NCI-H2196 treated with DMSO at 0.1 percent for 48 hours (cell line): ENCODE results near the gene RING1.
A peak's percentile ranks its signal among the peaks of the same experiment; 100 is the strongest.

ENCODE experiments used
- DNase-seq: peaks from one replicate; lab custom pipeline; 2025; ENCODE audit not compliant: unreplicated experiment; lab: John Stamatoyannopoulos, UW

The RING1 gene

GRCh38 chr6:33208091-33208967, at the start of gene RING1:
Gene RING1 (plus strand): TSS chr6:33208500. CDS start chr6:33208823, 323 bp downstream.
- peak; percentile 75 for DNase-seq

DNA sequence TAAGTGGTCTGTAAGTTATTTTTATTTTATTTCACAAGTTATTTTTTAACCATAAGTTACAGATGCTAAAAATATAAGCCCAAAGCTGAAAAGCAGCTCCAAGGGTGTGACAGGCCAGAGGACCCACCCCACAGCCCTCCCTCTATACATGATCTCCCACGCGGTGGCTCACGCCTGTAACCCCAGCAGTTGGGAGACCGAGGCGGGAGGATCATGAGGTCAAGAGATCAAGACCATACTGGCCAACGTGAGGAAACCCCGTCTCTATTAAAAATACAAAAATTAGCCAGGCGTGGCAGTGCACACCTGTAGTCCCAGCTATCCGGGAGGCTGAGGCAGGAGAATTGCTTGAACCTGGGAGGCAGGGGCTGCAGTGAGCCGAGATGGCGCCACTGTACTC, 48.2 kb upstream of the RING1 start:
- DNase-seq, result no peak

DNA sequence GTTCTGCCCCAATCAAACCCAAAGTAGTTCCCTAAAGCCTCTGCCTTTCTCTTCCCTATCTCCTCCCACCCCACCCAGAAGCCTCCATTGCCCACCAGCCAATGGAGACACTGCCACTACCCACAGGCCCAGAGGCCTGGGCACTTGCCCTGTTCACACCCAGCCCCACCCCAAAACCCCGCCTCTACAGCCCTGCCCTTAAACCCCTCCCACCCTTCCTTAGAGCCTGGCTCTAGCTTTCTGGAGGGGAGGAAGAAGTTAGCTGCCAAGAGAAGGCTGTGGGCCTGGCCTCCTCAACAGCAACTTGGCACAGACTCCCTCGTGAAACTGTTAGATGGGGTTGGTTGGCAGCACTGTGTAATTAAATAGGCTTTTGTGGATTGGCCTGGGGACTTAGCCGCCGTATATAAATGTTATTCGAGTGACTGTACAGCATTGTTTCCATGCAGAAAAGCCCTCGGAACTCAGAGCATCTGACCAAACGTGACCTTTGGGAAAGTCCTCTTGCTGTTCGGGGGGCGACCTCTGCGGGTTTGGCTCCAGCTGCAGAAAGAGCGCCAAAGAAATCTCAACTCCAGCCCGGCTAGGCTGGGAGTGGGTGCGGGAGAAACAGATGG, 47.5 kb upstream of the RING1 start:
- DNase-seq, result peak; percentile 95

GRCh38 chr6:33161354-33162331, 46.7 kb upstream of the RING1 start:
- peak; percentile 67 for DNase-seq

- DNase-seq, result no peak
Observed at GRCh38 chr6:33163540-33163939, 44.8 kb upstream of the RING1 start.

GRCh38 chr6:33164176-33164575, 44.1 kb upstream of the RING1 start:
- DNase-seq, result no peak

DNA sequence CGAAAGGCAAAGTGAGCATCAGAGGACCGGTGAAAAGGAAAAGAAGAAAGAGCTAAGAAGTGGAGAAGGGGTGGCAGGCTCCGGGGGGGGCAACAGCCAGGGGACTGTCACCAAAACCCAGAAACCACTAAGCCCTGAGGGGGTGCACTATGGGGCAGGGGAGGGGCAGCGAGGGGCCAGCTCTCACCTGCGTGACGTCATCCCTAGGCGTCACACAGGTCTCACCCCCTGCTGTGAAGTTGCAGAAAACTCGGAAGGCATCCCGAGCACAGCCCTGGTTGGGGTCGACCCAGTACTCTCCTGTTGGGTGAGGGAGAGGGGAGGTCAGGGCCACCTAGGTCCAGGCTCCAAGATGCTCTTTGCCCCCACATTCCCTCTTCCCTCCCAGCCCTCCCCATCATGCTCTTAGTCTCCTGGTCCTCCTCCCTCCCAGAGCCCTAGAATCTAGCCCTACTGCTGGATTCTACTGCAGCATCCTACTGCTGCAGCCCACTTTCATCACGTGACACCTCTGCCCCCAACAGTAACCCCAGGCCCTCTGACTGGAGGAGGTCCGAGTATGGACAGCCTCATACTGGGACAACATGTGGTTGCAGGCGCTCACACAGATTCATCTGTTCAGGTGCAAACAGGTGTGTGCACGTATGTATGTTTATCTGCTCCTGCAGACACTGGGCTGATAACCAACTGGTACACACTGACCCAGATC, 43.5 kb upstream of the RING1 start:
- no peak for DNase-seq

DNA sequence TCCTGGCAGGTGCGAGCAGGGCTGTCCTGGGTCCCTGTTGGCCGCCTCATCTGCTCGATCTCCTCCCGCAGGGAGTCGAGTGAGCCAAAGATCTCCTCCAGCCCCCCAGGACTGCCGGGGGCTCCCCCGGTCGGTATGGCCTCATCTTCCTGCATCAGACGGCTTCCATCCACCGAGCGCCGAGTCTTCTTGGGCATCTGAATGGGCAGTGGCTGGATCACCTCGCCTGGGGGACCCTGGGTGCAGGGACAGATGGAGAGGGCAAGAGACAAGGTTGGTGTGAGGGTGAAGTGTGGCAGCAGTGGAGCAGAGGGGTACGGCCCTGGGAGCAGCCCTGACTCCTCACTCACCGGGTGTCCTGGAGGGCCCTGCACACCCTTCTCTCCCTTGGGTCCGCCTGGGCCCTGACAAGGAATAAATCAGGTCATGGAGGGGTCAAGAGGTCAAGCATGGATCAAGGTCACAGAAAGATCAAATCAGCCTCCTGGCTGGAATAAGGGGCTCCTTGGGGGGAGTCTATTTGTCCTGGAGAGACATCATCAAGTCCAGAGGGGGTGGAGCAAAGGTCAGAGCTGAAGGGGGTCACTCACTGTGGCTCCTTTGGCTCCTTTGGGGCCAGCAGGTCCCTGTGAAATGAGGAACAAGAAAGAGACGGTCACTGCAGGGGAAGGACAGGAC, 42.6 kb upstream of the RING1 start:
- DNase-seq, result no peak

DNA sequence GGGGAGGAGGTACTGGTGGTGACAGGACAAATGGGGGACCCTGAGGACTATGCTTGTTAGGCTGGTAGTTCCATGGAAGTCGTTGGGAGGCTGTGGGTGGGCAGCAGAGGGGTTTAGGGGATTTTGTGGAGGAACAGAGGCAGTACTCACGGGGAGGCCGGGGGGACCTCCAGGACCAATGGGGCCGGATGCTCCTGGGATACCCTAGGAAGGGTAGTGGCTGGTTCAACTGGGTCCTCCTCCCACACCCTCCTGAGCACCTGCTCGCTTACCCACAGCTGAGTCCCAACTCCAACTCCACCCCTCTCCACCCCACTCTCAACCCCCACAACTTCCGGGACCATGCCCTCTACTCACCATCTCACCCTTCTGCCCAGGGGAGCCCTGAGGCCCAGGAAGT, 41.9 kb upstream of the RING1 start:
- DNase-seq, result no peak

DNA sequence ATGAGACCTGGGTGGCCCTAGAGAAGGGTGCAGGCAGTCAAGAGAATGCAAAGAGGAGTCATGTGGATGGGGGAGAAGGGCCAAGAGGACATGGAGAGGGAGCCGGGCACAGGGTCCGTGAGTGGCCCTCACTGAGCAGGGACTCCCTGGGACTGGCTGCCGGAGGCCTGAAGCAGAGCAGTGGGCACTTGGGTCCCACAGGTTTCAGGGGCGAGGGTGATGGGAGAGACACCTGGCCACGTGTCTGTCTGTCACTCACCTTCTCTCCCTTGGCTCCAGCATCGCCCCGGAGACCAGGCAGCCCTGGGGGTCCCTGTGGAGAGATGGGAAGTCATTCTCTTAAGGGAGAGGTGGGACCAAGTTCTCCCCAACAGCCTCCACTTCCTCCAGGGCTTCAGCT, 41.5 kb upstream of the RING1 start:
- DNase-seq, result no peak

DNA sequence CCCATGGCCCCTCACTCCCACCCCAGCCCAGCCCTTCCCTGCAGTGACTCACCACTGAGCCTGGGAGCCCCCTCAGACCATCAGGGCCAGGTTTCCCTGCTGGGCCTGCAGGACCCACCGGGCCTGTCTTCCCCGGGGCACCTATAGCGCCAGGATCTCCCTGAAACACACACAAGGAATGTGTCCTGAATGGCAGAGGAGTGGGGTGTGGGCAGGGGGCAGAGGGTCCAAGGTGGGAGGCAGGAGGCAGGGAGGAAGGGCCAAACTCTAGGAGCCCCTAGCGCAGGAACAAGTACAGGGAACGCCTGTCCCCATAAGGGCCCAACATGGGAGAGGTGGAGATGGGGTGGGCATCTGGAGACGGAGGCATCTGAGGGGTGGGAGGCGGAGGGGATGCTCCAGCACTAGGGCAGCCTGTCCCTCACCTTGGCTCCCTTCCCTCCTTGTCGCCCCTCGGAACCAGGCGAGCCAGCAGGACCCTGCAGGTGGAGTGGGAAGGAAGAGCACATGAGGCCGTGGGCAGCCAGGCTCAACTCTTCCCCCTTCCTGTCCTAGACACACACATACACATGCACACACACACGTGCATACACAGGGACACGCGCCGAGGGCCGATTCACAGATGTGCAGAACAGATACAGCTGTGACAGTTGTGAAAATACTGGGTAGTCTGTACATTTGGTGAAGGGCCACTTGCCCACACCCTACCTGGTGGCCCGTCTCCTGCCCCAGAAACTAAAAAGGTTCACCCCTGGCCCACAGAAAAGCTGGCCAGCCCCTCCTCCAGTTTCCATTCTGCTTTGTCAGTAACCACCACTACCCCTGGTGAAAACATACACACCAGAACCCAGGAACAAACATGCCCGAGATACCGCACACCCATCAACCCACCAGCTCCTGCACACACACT, 40.7 kb upstream of the RING1 start:
- DNase-seq, result no peak

GRCh38 chr6:33168284-33168601, 40.1 kb upstream of the RING1 start:
- DNase-seq, result no peak

GRCh38 chr6:33168639-33169038, 39.7 kb upstream of the RING1 start:
- DNase-seq, result no peak

GRCh38 chr6:33169291-33170175, 38.8 kb upstream of the RING1 start:
- DNase-seq, result no peak

DNA sequence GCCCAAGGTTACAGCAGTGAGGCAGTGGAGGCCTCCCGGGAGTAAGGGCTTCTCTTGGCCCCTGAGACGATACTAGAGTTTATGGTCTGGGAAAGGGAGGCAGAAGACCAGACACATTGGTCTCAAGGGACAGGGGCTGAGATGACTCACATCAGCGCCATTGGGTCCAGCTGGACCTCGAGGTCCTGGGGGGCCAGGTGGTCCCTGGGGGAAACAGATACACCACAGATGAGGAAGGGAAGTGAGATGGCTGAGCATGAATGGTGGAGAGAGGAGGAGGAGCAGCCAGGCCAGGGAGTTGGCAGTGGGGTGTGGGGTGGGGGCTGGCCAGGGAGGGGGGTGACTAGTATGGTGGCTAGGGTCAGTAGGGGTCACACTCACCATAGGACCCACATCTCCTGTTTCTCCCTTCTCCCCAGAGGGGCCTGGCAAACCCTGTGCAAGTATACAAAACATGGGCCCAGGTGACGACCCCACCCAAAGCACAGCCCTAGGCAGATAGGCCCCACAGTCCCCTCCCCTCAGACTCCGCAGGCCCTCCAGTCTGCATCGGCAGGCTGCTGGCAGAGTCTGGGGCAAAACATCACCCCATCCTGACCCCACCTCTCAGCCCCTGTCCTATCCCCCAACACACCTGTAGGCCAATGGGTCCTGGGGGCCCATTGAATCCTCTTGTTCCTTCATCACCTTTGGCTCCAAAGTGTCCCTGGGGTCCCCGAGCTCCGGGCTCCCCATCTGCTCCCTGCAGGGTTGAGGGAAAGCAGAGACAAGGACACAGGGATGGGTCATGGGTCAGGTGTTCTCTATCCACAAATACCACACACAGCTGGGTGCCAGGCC, 37.9 kb upstream of the RING1 start:
- DNase-seq, result no peak

DNA sequence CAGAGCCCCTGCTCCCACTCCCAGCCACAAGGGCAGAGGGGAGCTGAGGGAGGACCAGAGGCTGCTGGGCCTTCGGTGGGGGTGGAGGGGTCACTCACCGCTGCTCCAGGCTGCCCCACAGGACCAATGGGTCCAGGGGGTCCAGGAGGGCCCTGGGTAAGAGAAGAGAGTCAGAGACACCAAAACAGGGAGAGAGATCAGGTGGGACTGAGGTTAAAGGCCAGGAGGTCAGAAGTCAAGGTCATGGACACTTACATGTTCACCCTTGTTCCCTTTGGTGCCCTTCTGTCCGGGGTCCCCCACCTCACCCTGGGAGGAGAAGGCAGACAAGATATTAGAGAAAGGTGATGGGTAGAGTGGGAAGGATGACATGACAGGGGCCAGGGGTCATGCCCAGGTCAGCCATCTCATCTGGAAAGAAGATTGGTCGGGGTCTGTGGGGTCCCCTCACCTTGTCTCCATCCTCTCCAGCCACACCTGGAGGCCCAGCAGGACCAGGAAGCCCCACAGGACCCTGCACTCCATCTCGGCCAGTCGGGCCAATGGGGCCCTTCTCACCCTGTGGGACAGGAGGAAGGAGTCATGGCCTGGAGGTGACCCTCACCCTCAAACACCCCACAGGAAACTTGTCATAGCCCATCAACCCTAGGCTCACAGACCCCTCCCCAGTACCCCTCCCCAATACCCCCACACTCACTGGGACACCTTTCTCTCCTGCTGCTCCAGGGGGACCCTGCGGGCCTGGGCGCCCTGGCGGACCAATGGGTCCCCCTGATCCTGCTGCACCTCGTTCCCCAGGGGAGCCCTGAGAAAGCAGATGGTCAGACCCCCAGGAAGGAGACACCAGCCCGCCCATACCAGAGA, 37.1 kb upstream of the RING1 start:
- no peak for DNase-seq
